H1 (cell line): ENCODE data around the gene DUS1L. TPM values are rescaled to one million over a fixed set of nuclear protein-coding genes. Genes with fewer than 3 reads are reported as not detected.

Experiments used
- CTCF ChIA-PET: fragments of 300-600 bp; sonication (Branson Sonifier 250); formaldehyde crosslinking; loops from one replicate; lab custom pipeline; 2021; ENCODE audit not compliant: partially characterized antibody; lab: Charles Lee
- POLR2A ChIA-PET: fragments of 300-600 bp; sonication (Branson Sonifier 250); formaldehyde crosslinking; loops from one replicate; lab custom pipeline; 2021; ENCODE audit warnings: inconsistent platforms; ENCODE audit not compliant: partially characterized antibody; lab: Charles Lee
- DNase-seq, 2 experiments: peaks; one replicate each; pipeline versions ENCODE4 v3.0.0 to v3.0.0-alpha.2; 2010 to 2022; ENCODE audit warnings: low spot score in 2 of 2, low read depth in 1 of 2, mixed read lengths in 1 of 2
- FAIRE-seq: peaks from 2 replicates; lab custom pipeline; 2011; peaks lifted over from hg19 to GRCh38; lab: Jason Lieb, UNC
- H2AFZ ChIP-seq: 2 replicates; pipeline ENCODE4 v1.8.1; 2012; ENCODE audit warnings: low read length, inconsistent platforms
- H2AK5ac ChIP-seq: 2 replicates; pipeline ENCODE4 v1.6.1; 2013; ENCODE audit warnings: low read depth, low read length
- H2BK120ac ChIP-seq: replicated peaks from 2 replicates; pipeline ENCODE3; 2013; ENCODE audit warnings: low read depth, low read length, inconsistent platforms
- H2BK12ac ChIP-seq: 2 replicates; pipeline ENCODE4 v1.6.1; 2013; ENCODE audit warnings: low read depth, low read length
- H2BK15ac ChIP-seq: 2 replicates; pipeline ENCODE4 v1.6.1; 2013; ENCODE audit warnings: low read length
- H2BK20ac ChIP-seq: 2 replicates; pipeline ENCODE4 v1.6.1; 2013; ENCODE audit warnings: low read length
- H2BK5ac ChIP-seq: 2 replicates; pipeline ENCODE4 v1.6.1; 2013; ENCODE audit warnings: low read depth, low read length
- H3K14ac ChIP-seq: 2 replicates; pipeline ENCODE4 v1.6.1; 2013; ENCODE audit warnings: inconsistent platforms; ENCODE audit not compliant: insufficient read length
- H3K18ac ChIP-seq: 2 replicates; pipeline ENCODE4 v1.6.1; 2013; ENCODE audit warnings: low read length; ENCODE audit errors: extremely low read depth
- H3K23ac ChIP-seq: 2 replicates; pipeline ENCODE4 v1.6.1; 2013; ENCODE audit warnings: inconsistent platforms; ENCODE audit not compliant: insufficient read length
- H3K23me2 ChIP-seq: 2 replicates; pipeline ENCODE4 v1.6.1; 2013; ENCODE audit warnings: low read depth, low read length
- H3K27ac ChIP-seq: 2 replicates; pipeline ENCODE4 v1.6.1; 2011; ENCODE audit warnings: low read depth, low read length, inconsistent platforms
- H3K27me3 ChIP-seq, 4 experiments: replicated peaks in 1 of 4; 1 replicate in 1 of 4; 2 replicates in 3 of 4; pipeline versions ENCODE4 v1.6.1 to v1.8.1; 2011 to 2013; ENCODE audit warnings: low read length in 3 of 4, mild to moderate bottlenecking in 3 of 4, inconsistent platforms in 2 of 4, mixed read lengths in 2 of 4, moderate library complexity in 1 of 4; ENCODE audit not compliant: control insufficient read depth in 3 of 4, insufficient read depth in 3 of 4; ENCODE audit errors: extremely low read depth in 1 of 4
- H3K36me3 ChIP-seq, 4 experiments: 2 replicates each; pipeline versions ENCODE4 v1.6.1 to v1.8.1; 2011 to 2013; ENCODE audit warnings: mild to moderate bottlenecking in 4 of 4, low read length in 3 of 4, moderate library complexity in 2 of 4, control low read depth in 1 of 4, inconsistent platforms in 1 of 4; ENCODE audit not compliant: insufficient read depth in 4 of 4, control insufficient read depth in 2 of 4
- H3K4ac ChIP-seq: replicated peaks from 2 replicates; pipeline ENCODE3; 2013; ENCODE audit warnings: low read length, low read depth, mixed read lengths, inconsistent platforms; ENCODE audit not compliant: insufficient read length
- H3K4me1 ChIP-seq, 4 experiments: replicated peaks in 1 of 4; 1 replicate in 1 of 4; 2 replicates in 3 of 4; pipeline versions ENCODE4 v1.6.1 to v1.8.1; 2011 to 2013; ENCODE audit warnings: low read length in 3 of 4, inconsistent platforms in 2 of 4, mixed read lengths in 1 of 4; ENCODE audit not compliant: insufficient read depth in 4 of 4, control insufficient read depth in 3 of 4
- H3K4me2 ChIP-seq, 2 experiments: 2 replicates each; pipeline versions ENCODE4 v1.6.1 to v1.8.1; 2011 to 2013; ENCODE audit warnings: low read depth in 2 of 2, low read length in 2 of 2, control low read depth in 1 of 2, inconsistent platforms in 1 of 2, mild to moderate bottlenecking in 1 of 2; ENCODE audit not compliant: insufficient read depth in 1 of 2
- H3K4me3 ChIP-seq, 4 experiments: fragments of 200-600, 300-600 bp in 1 of 4; sonication (generic), shearing (Covaris generic), sonication (Bioruptor Twin) in 1 of 4; 2 replicates each; pipeline versions ENCODE4 v1.5.1 to v1.8.1; 2011 to 2016; ENCODE audit warnings: low read length in 4 of 4, low read depth in 3 of 4, control low read depth in 2 of 4, inconsistent platforms in 2 of 4, mild to moderate bottlenecking in 2 of 4, mixed read lengths in 1 of 4, moderate library complexity in 1 of 4; ENCODE audit not compliant: insufficient read depth in 2 of 4; ENCODE audit errors: extremely low read depth in 1 of 4
- H3K56ac ChIP-seq: replicated peaks from 2 replicates; pipeline ENCODE3; 2013; ENCODE audit warnings: low read depth, mild to moderate bottlenecking, mixed read lengths, low read length, inconsistent platforms; ENCODE audit not compliant: insufficient read length
- H3K79me1 ChIP-seq: 2 replicates; pipeline ENCODE4 v1.6.1; 2013; ENCODE audit warnings: low read depth, low read length, control low read depth
- H3K79me2 ChIP-seq, 2 experiments: 2 replicates each; pipeline versions ENCODE4 v1.6.1 to v1.8.1; 2012 to 2013; ENCODE audit warnings: low read length in 2 of 2, mild to moderate bottlenecking in 2 of 2, inconsistent platforms in 1 of 2; ENCODE audit not compliant: insufficient read depth in 2 of 2, control insufficient read depth in 1 of 2
- H3K9ac ChIP-seq, 4 experiments: replicated peaks in 1 of 4; 1 replicate in 1 of 4; 2 replicates in 3 of 4; pipeline versions ENCODE4 v1.6.1 to v1.8.1; 2011 to 2013; ENCODE audit warnings: low read depth in 3 of 4, low read length in 3 of 4, control low read depth in 2 of 4, mild to moderate bottlenecking in 2 of 4, moderate library complexity in 2 of 4, inconsistent platforms in 1 of 4; ENCODE audit errors: extremely low read depth in 1 of 4
- H3K9me3 ChIP-seq, 2 experiments: 2 replicates each; pipeline versions ENCODE4 v1.6.1 to v1.8.1; 2012 to 2013; ENCODE audit warnings: mild to moderate bottlenecking in 2 of 2, moderate library complexity in 2 of 2, control low read depth in 1 of 2, inconsistent platforms in 1 of 2, low read depth in 1 of 2, low read length in 1 of 2, mixed read lengths in 1 of 2; ENCODE audit not compliant: insufficient read depth in 2 of 2
- H4K20me1 ChIP-seq, 2 experiments: replicated peaks in 1 of 2; 2 replicates each; pipeline versions ENCODE3 to v1.8.1; 2011 to 2013; ENCODE audit warnings: inconsistent platforms in 2 of 2, low read length in 2 of 2, mild to moderate bottlenecking in 1 of 2; ENCODE audit not compliant: insufficient read depth in 2 of 2, control insufficient read depth in 1 of 2
- H4K5ac ChIP-seq: 2 replicates; pipeline ENCODE4 v1.6.1; 2013; ENCODE audit warnings: low read length, low read depth, mixed read lengths, inconsistent platforms; ENCODE audit not compliant: insufficient read length
- H4K8ac ChIP-seq: 2 replicates; pipeline ENCODE4 v1.8.0; 2013; ENCODE audit warnings: mild to moderate bottlenecking, moderate library complexity, low read length, inconsistent platforms; ENCODE audit not compliant: insufficient read depth; ENCODE audit errors: extremely low read depth
- H4K91ac ChIP-seq: replicated peaks from 2 replicates; pipeline ENCODE3; 2013; ENCODE audit warnings: low read length, mixed read lengths, inconsistent platforms; ENCODE audit not compliant: insufficient read length
- CEBPB ChIP-seq: IDR thresholded peaks from 2 replicates; pipeline ENCODE4 v1.6.1; 2012; ENCODE audit warnings: low read depth, low read length
- EGR1 ChIP-seq: IDR thresholded peaks from 2 replicates; pipeline ENCODE4 v1.6.1; 2011; ENCODE audit warnings: low read depth, low read length, borderline replicate concordance
- EP300 ChIP-seq, 2 experiments: IDR thresholded peaks; 1 replicate in 1 of 2; 2 replicates in 1 of 2; pipeline ENCODE4 v1.6.1; 2011 to 2012; ENCODE audit warnings: low read depth in 2 of 2, low read length in 2 of 2, mild to moderate bottlenecking in 2 of 2, borderline replicate concordance in 1 of 2, inconsistent platforms in 1 of 2, moderate library complexity in 1 of 2
- KDM5A ChIP-seq: fragments of 200-600 bp; IDR thresholded peaks from 2 replicates; pipeline ENCODE4 v1.7.1; 2012; ENCODE audit warnings: mild to moderate bottlenecking, low read length, inconsistent platforms, mixed read lengths
- PHF8 ChIP-seq: fragments of 200-600 bp; sonication (generic); conservative IDR thresholded peaks from 2 replicates; pipeline ENCODE4 v1.7.1; 2012; ENCODE audit warnings: low read depth, mild to moderate bottlenecking, inconsistent platforms, low read length, moderate library complexity
- POLR2A ChIP-seq, 2 experiments: IDR thresholded peaks; 1 replicate in 1 of 2; 2 replicates in 1 of 2; pipeline ENCODE4 v1.6.1; 2011; ENCODE audit warnings: low read depth in 2 of 2, low read length in 2 of 2, mild to moderate bottlenecking in 2 of 2; ENCODE audit errors: control extremely low read depth in 1 of 2
- RAD21 ChIP-seq, 2 experiments: IDR thresholded peaks in 1 of 2; conservative IDR thresholded peaks in 1 of 2; 2 replicates each; pipeline ENCODE4 v1.6.1; 2011; ENCODE audit warnings: low read depth in 2 of 2, low read length in 2 of 2, improper control_type of control experiment in 1 of 2, inconsistent platforms in 1 of 2, mild to moderate bottlenecking in 1 of 2, moderate library complexity in 1 of 2
- TCF12 ChIP-seq: IDR thresholded peaks from 2 replicates; pipeline ENCODE4 v1.6.1; 2011; ENCODE audit warnings: low read depth, mild to moderate bottlenecking, low read length
- USF2 ChIP-seq: IDR thresholded peaks from 2 replicates; pipeline ENCODE4 v1.6.1; 2011; ENCODE audit warnings: low read length, improper control_type of control experiment
- WGBS, 2 experiments: shearing (Covaris generic) in 1 of 2; methylation state at CpG; one replicate each; pipeline versions ENCODE4 v1.1.6 to v1.1.7; 2013 to 2015; ENCODE audit warnings: low lambda C conversion rate in 2 of 2, mixed read lengths in 2 of 2, inconsistent platforms in 1 of 2, low coverage in 1 of 2, missing lambda C conversion rate in 1 of 2; ENCODE audit not compliant: insufficient replicate concordance in 2 of 2, insufficient coverage in 1 of 2, insufficient read length in 1 of 2; ENCODE audit errors: extremely low coverage in 1 of 2, missing lambda C conversion rate in 1 of 2; 5-methylcytosine and 5-hydroxymethylcytosine counted together
- polyA plus RNA-seq, 7 experiments: library from polyadenylated mRNA; depleted of rRNA in 3 of 7; stranded (reverse) in 5 of 7; unstranded in 2 of 7; fragments of >200 nt in 5 of 7; fragments of 200-250 nt in 2 of 7; gene quantifications; 1 replicate in 5 of 7; 2 replicates in 1 of 7; 4 replicates in 1 of 7; pipeline versions ENCODE4 v1.2.1 to v1.2.3, GENCODE V29; 2011 to 2013; ENCODE audit warnings: missing spikeins in 2 of 7, mixed read lengths in 2 of 7
- total RNA-seq: library from RNA; stranded (reverse); fragmentation: NEBNext Ultra II Directional; extraction: Animal tissue kit (Norgen Biotek cat#: 25700); gene quantifications from 2 replicates; pipeline ENCODE4 v1.2.1, GENCODE V29; 2021

DUS1L gene
- total and polyA plus RNA-seq, 2 of the 8 experiments (the other 6 are each of a cell fraction or from before 2014, with no cell fraction given) = 34.5 to 69.1 TPM

GRCh38 chr17:82098939-82099763, 33.5 kb upstream of the DUS1L start:
- H3K4me3 ChIP-seq = peak overlapping the region; percentile 37 to 84 (median 54)
- peaks cover 15 to 40% of the 10 kb centered on the region in 2 experiments; a peak in 3 of 4 replicates for H3K79me2 ChIP-seq
- peak overlapping the region; percentile 32; the same call in 1 of the 2 replicates for H2BK20ac ChIP-seq
- 0 out of 2 replicates have a peak overlapping the region, but pooled peaks have one; percentile 65 for H2AK5ac ChIP-seq
- H3K9me3 ChIP-seq = no peaks in the 10 kb centered on the region
- peak overlapping the region; percentile 95 for H3K18ac ChIP-seq
- H4K91ac ChIP-seq = peak overlapping the region; percentile 99
- no peak for DNase-seq
- peaks cover 10% of the 10 kb centered on the region for H3K79me1 ChIP-seq
- no peak overlapping the region for H3K23ac ChIP-seq
- peaks cover 6 to 22% of the 10 kb centered on the region in 2 experiments for H4K20me1 ChIP-seq
- peak overlapping the region; percentile 78 for H2BK120ac ChIP-seq
- H2BK15ac ChIP-seq = 0 out of 2 replicates have a peak overlapping the region, but pooled peaks have one; percentile 16
- H3K4ac ChIP-seq = peak overlapping the region; percentile 99
- H3K23me2 ChIP-seq = peaks cover 14% of the 10 kb centered on the region; the same call in 1 of the 2 replicates
- H3K56ac ChIP-seq = peak overlapping the region; percentile 82
- H3K27me3 ChIP-seq = no peaks in the 10 kb centered on the region
- H3K4me2 ChIP-seq = peak overlapping the region; percentile 65 to 95
- H4K5ac ChIP-seq = peak overlapping the region; percentile 95
- peak overlapping the region; percentile 99 for H4K8ac ChIP-seq
- peaks cover 11 to 20% (median 16%) of the 10 kb centered on the region in 4 experiments; a peak in 5 of 8 replicates for H3K36me3 ChIP-seq
- CTCF ChIA-PET = interaction anchor here (1.0 to 2.5 kb wide), 8 partner anchors 15 to 69 kb away, joined by 3 to 10 read pairs (median 3); partner anchors contain the start of gene DUS1L
- H2BK5ac ChIP-seq = peak overlapping the region; percentile 97; the same call in 1 of the 2 replicates
- peak overlapping the region; percentile 56 for H3K14ac ChIP-seq
- peak overlapping the region; percentile 78 to 90 (median 82) for H3K9ac ChIP-seq
- no peak overlapping the region for H2AFZ ChIP-seq
- 0 out of 2 replicates have a peak overlapping the region, but pooled peaks have one; percentile 50 for H2BK12ac ChIP-seq
- 16% methylated on average over 47 of the region's 80 CpGs; no CpG with 5 or more reads in 1 of the 2 experiments for WGBS, 2 experiments
- FAIRE-seq = no peak
- peak overlapping the region; percentile 94 for H3K27ac ChIP-seq
- POLR2A ChIA-PET = interaction anchor here (0.6 to 4.2 kb wide), 37 partner anchors 8 to 279 kb away, joined by 3 to 21 read pairs (median 4); partner anchors contain the start of genes CENPX, DCXR, DUS1L and LRRC45
- H3K4me1 ChIP-seq = peaks cover 0 to 55% (median 46%) of the 10 kb centered on the region in 4 experiments; a peak in 6 of 7 replicates
- TF ChIP-seq PHF8 = no peak; the same call in none of the 2 replicates
- TF ChIP-seq RAD21 (IDR thresholded peaks at IDR 0.05 in 1 of 2, conservative IDR thresholded peaks at IDR 0.05 in 1 of 2; ENCODE audit: low read depth in 2 of 2, low read length in 2 of 2) = no peak
- peak; percentile 9 to 63; a peak in 2 of 3 replicates for TF ChIP-seq POLR2A (IDR thresholded peaks at IDR 0.05; ENCODE audit: control extremely low read depth in 1 of 2, low read depth in 2 of 2, low read length in 2 of 2)
- no peak for TF ChIP-seq EGR1
- TF ChIP-seq EP300 (IDR thresholded peaks at IDR 0.05; ENCODE audit: borderline replicate concordance in 1 of 2, low read depth in 2 of 2, low read length in 2 of 2) = no peak
- TF ChIP-seq TCF12 = no peak
- TF ChIP-seq KDM5A = no peak
- no peak for TF ChIP-seq CEBPB
- TF ChIP-seq USF2 = no peak
